HG03196 (cell line): ENCODE data around the gene ZBED5.
"Not testable (repeated sequence)": the region's sequence is repeated elsewhere in the genome, so short reads cannot be mapped to it uniquely, and the experiment has no call there.

Source experiments
- ATAC-seq: cut with Tn5 transposase; IDR thresholded peaks from one replicate; pipeline ENCODE4 v1.9.1; 2021; ENCODE audit not compliant: unreplicated experiment

The ZBED5 gene

DNA sequence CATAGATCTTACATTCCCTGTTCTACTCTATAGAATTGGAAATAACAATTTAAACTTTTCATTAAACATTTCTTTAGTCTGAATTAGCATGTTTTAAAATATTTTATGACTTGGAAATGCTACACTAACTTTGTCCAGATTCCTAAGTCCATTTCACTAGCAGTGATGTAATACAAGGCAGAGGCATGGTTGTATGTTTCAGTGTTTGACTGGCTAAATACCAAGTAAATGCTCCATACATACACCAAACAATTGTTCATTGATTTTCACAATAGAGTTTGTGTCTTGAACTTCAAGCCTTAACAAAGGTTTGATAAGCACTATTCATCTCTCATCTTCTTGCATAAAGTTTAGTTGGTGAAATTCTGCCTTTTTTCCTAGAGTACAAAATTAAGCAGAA, 13.5 kb downstream of the ZBED5 start:
- ATAC-seq, result no peak

DNA sequence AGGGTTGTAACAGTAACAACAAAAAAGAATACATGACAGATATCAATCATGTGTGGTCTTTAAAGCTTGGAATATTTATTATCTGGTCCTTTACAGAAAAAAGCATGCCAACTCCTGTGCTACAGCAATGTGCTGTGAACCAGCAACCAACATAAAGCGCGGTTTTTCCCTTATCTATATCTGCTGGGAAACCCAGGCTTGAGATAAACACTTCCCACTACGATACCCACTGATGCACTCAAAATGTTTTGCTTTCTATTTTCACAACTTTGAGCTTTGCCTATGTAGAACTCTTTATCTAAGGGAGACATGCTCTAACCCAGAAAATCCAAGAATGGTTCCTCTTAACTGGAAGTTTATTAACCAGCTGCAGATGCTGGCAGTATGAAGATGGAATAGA, 19.0 kb downstream of the ZBED5 start:
- no peak for ATAC-seq

DNA sequence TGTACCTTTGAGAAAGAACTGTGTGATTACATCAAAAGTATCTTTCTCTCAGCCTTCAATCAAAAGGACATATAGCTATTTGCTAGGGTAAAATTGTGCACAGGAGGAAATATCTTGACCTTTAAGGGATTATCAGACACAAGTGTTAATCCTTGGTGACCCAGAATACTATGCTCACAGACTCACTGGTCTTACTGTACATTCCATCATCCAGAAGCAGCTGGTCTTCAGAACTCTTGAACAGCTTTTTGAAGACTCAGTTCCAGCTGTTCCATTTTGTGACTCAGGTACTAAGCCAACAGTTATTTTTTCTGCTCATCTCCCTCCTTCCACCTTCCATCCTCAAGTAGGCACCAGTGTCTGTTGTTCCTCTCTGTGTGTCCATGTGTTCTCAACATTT, 19.8 kb downstream of the ZBED5 start:
- ATAC-seq, result no peak

DNA sequence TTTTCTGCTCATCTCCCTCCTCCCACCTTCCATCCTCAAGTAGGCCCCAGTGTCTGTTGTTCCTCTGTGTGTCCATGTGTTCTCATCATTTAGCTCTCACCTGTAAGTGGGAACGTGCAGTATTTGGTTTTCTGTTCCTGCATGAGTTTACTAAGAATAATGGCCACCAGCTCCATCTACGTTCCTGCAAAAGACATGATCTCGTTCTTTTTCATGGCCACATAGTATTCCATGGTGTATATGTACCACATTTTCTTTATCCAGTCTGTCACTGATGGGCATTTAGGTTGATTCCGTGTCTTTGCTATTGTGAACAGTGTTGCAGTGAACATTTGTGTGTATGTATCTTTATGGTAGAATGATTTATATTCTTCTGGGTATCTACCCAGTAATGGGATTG, 21.0 kb downstream of the ZBED5 start:
- not testable (repeated sequence) for ATAC-seq

DNA sequence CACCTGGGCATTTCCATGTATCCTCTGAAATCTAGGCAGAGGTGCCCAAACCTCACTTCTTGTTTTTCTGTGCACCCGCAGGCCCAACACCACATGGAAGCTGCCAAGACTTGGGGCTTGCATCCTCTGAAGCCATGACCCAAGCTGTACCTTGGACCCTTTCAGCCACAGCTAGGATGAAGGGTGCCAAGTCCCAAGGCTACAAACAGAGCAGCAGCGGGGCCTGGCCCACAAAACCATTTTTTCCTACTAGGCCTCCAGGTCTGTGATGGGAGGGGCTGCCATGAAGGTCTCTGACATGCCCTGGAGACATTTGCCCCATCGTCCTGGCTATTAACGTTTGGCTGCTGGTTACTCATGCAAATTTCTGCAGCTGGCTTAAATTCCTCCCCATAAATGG, 28.7 kb downstream of the ZBED5 start:
- ATAC-seq, result no peak

DNA sequence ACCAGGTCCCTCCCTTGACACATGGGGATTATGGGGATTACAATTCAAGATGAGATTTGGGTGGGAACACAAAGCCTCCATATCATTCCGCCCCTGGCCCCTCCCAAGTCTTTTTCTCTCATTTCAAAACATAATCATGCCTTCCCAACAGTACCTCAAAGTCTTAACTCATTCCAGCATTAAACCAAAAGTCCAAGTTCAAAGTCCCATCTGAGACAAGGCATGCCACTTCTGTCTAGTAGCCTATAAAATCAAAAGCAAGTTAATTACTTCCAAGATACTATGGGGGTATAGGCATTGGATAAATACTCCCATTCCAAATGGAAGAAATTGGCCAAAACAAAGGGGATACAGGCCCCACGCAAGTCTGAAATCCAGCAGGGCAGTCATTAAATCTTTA, 29.5 kb downstream of the ZBED5 start:
- no peak for ATAC-seq

DNA sequence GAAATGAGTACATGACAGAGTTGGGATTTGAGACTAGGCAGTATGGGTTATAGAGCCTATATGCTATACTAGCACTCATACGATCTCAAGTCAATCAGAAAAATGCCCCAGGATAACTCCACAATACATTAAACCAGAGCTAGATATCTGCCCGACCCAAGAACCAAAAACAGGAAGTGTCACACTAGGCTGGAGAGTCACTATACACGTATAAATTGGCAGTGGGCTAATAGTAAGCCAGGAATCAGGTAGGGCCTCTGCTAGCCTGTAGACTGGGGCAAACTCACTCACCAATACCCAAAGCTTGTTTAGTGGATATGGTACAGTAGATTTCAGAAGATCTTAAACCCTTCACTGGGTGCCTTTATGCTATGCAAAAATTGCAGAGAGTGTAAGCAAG, 33.0 kb downstream of the ZBED5 start:
- no peak for ATAC-seq

DNA sequence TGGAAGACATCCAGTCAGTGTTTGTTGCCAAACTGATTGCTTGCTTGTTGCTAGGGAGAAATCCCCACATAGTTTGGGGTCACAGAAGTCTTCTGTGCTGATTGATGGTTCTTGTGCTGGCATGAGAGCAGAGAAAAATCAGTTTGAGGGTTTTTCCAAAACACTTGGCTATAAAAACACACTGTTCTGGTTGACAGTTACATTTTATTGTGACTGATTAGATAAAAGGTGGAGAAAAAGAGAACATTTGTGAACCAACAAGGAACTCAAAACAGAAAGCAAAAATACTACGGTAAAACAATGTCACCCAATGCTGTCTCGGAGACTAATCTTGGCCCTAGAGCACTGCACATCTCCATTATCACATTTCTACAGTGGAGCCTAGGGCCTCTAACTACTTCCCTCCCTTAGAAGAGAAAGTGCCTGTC, 34.7 kb downstream of the ZBED5 start:
- ATAC-seq, result no peak

DNA sequence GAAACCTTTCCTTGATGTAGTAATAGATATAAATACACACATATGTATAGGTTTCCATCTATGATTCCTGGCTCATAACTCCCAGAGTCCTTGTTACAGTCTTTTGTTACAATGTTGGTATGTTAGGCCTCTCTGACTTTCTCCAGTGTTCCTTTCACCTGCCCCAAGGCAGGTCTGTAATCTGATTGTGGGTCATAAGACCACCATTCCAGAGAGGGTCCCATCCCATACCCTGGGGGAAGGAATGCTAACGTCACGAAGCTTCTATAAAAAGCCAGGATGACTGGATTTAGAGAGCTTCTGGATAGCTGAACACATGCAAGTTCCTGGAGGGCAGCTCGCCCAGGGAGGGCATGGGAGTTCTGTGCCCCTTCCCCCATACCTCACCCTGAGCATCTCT, 35.4 kb downstream of the ZBED5 start:
- ATAC-seq, result not testable (repeated sequence)

DNA sequence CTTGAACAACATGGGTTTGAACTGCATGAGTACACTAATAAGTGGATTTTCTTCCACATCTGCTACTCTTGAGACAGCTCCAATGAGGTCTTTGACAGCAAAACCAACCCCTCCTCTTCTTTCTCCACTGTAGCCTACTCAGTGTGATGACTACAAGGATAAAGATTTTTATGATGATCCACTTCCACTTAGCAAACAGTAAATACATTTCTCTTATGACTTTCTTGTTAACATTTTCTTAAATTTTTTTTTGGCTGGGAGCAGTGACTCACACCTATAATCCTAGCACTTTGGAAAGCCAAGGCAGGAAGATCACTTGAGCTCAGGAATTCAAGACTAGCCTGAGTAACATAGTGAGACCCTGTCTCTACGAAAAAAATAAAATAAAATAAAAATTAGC, 39.3 kb downstream of the ZBED5 start:
- no peak for ATAC-seq

DNA sequence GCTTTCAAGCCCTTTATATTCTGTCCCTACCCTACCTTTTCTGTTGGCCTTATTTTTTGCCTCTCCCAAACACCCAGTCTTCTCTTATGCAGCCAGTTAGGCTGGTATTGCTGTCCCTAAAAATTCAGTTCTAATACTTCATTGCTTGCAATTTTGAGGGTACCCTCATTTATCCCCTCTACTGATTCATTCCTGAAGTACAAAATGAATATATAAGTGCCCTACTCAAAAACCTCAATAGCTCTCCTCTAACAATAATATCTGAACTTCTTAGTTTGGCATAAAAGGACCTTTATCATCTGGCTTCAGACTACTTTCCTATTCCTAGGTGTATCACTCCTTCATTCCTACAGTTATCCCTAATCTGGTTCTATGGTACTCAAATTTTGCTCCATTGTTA, 43.9 kb downstream of the ZBED5 start:
- ATAC-seq, result no peak

DNA sequence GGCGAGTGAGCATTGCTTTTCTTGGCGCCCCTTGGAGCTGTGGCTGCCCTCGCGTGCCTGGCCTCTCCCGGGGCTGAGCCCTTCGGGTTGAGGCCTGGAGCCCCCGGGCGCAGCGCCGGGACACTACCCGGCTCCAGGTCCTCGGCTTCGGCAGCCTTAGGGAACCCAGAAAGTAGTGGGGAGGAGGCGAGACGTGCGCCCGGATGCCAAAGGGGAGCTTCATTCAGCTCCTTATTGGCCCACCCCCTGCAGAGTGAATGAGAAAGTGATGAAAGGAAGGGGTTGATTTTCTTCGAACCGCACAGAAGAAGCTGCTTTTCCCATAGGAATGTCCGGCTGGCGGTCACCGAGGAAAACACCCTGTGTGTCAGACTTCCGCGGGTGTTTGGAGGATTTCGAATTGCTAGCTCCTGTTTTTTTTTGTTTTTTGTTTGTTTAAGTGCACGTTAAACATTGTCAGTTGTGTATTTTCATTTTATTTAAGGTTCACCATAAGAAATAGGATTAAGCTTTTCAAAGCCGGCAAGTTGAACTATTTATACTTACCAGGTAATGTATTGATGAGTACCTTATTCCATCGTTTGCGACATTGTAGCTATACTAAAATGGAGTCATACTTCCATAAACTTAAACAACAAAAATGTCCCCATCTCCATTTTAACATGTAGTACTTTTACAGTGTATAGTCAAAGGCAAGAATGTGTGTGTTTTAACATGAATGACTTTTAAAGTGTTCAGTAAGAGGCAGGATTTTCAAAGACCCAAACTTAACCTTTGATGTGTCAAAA, 48.3 kb downstream of the ZBED5 start:
- peak; percentile 24 for ATAC-seq

DNA sequence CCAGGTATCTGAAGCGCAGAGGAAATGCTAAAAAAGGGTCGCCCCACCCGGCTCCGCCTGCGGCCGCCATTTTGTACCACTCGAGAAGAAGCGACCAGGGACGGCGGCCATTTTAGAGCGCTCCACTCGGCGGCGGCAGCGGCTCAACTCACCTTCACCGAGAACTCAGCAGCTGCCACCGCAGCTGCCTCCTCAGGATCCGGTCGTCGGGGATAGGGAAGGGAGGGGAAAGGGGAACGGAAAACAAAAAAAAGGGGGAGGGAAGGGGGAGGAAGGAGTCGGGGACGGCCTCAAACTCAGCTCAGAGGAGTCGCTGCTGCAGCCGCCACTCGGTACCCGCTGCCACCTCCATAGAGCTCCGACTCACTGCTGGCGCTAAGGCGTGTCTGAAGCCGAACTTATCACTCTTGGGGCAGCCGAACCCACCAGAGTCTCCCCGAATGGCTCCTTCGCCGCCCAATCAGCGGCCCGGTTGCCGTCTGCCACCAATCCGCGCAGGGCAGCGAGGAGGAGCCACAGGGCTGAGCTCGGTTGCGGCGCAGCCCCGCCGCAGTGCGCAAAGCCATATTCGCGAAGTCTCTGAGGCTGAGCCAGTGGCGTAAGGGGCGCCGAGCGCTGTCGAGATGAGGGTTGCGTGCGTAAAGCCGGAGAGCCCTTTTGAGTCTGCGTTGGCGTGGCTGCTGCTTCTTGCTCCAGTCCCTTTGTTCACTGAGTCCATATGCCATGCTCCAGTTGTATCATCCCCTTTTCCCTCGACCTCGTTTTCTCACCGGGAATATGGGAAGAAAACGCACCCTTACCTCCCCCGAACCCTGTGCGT, 49.1 kb downstream of the ZBED5 start, which contains the start of gene EIF4G2:
EIF4G2 (minus strand) TSS at position 374 of the 820 bp plus-strand sequence.
- peak; percentile 94 for ATAC-seq

DNA sequence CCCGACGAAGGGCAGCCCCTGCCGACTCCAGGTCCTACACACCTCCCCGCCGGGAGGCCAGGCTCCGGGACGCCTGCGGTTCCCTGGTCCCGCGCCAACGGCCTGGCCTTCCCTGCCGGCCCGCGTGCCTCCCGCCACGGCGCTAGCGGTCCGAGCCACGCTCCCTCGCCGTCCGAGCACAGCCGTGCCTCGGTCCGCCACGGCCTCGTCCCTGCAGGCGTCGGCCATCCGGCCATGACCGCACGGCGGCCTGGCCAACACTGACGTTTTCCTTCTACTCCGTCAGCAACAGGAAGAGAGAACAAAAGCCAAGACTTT, 49.7 kb downstream of the ZBED5 start:
- no peak for ATAC-seq

DNA sequence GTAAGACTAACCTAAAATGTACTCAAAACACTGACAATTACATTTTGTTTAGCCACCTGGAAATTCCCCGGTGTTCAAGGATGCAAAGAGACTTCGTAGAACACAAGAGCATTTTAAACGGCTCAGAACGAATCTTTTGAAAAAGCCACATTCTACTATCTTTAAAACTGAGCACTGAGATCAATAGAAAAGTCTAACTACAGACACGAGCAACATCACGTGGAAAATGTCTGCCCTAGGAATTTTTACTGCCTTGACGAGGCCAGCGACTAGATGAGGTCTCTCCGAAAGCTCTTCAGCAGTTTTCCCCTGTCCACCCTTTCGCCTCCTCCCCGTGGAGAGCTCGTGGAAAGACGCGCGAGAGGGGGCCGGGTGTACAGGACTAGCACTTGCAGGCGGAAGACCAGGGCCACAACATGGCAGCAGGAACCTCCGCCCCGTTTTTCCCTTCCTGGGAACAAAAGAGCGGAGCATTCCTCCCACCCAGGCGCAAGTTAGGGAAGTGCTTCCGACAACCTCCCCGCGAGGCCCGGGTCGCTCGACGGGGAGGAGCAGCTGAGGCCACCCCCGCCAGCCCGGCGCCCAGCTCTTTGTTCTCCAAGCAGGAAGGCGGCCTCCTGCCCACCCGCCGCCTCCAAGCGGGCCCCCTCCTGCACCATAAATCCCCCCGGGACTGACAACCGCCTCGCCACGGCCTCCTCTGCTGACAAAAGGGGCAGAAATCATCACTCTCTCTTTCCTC, 50.2 kb downstream of the ZBED5 start:
- no peak for ATAC-seq

DNA sequence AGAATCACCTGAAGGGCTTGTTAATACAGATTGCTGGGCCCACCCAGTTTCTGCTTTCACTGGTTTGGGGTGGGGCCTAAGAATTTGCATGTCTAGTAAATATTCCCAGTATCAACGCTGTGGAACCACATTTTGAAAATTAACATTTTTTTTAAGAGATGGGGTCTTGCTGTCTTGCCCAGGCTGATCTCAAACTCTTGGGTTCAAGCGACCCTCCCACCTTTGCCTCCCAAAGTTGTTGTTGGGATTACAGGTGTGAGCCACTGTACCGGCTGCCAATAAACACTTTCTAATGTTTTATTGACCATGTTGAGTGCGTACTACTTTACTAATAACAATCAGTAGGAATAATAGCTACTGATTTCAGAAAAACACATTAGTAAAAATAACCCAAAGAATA, 51.6 kb downstream of the ZBED5 start:
- ATAC-seq, result no peak

DNA sequence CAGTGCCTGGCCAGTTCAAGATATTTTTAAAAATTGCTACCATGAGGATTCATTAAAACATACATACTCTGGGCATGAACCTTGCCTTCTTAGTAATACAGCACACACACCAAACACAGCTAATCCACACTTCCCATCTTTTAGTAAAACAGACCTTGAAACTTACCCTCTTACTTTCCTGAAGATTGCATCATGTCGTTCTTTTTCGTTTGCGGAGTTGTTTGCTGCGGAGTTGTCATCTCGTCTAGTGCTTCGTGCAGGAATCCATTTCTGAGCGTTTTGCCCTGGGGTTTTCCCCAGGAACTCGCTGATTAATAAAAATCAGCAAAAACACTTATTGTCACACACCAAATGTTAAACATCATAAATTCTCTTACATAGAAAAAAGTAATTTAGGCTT, 52.1 kb downstream of the ZBED5 start:
- no peak for ATAC-seq

DNA sequence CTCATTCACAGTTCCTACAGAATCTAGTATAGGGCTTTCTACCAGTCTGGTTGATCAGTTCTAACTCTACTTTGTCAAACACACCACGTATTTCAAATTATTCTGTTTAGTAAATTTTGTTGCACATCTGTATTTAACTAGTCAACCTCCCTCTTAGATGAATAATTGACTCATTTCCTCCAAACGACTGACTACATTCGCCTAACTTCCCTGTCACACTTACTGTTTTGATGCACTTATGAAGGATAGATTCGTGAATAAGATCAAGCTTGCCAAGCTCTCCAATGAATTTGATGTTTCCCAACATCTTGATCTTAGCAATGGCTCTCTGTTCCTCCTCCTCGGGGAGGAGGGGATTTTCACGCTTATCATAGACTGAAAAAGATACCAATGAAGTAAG, 54.2 kb downstream of the ZBED5 start:
- no peak for ATAC-seq
